K562 (cell line): ENCODE measurements around the gene COQ8B. TPM values are rescaled to one million over a fixed set of nuclear protein-coding genes. Genes with fewer than 3 reads are reported as not detected.

ENCODE experiments used
- CREB3 ChIP-seq: fragments of 450-650 bp; conservative IDR thresholded peaks from 2 replicates; pipeline ENCODE4 v1.6.1; 2016; ENCODE audit warnings: missing genetic modification characterization, low read depth, mild to moderate bottlenecking, missing compliant biosample characterization, moderate library complexity
- CTCF ChIP-seq, 3 experiments: IDR thresholded peaks in 2 of 3; conservative IDR thresholded peaks in 1 of 3; 2 replicates each; pipeline ENCODE4 v1.5.1; 2011 to 2012; ENCODE audit warnings: low read length in 3 of 3, mild to moderate bottlenecking in 3 of 3, control low read depth in 2 of 3, improper control_type of control experiment in 1 of 3, inconsistent platforms in 1 of 3, low read depth in 1 of 3, mixed read lengths in 1 of 3, moderate library complexity in 1 of 3; ENCODE audit not compliant: insufficient read depth in 2 of 3
- FOXP4 ChIP-seq: sonication (generic); formaldehyde crosslinking; IDR thresholded peaks from 2 replicates; pipeline ENCODE4 v1.8.0; 2022; ENCODE audit warnings: mild to moderate bottlenecking, missing genetic modification reagents, borderline replicate concordance
- ILK ChIP-seq: fragments of 450-650 bp; IDR thresholded peaks from 2 replicates; pipeline ENCODE4 v1.6.1; 2016; ENCODE audit warnings: missing genetic modification characterization, low read depth, mild to moderate bottlenecking, missing compliant biosample characterization, moderate library complexity, borderline replicate concordance
- LEF1 ChIP-seq: fragments of 450-650 bp; IDR thresholded peaks from 2 replicates; pipeline ENCODE4 v1.6.1; 2016; ENCODE audit warnings: mild to moderate bottlenecking
- MCM2 ChIP-seq: fragments of 450-650 bp; IDR thresholded peaks from 2 replicates; pipeline ENCODE4 v1.6.1; 2017; ENCODE audit warnings: low read depth, mild to moderate bottlenecking
- MLX ChIP-seq, 2 experiments: fragments of 450-650 bp in 1 of 2; sonication (generic) in 1 of 2; formaldehyde crosslinking; conservative IDR thresholded peaks; 2 replicates each; pipeline versions ENCODE4 v1.4.0 to v1.8.1; 2020 to 2022; ENCODE audit warnings: mild to moderate bottlenecking in 1 of 2, missing genetic modification reagents in 1 of 2
- RNF219 ChIP-seq: fragments of 250-450 bp; sonication (Bioruptor Pico); IDR thresholded peaks from 2 replicates; pipeline ENCODE4 v1.5.0; 2022; ENCODE audit warnings: mild to moderate bottlenecking
- SIRT6 ChIP-seq: IDR thresholded peaks from one replicate; pipeline ENCODE4 v1.6.1; 2012; ENCODE audit warnings: low read depth, mild to moderate bottlenecking, control low read depth, inconsistent platforms, low read length, moderate library complexity
- XRCC5 ChIP-seq: fragments of 200-400 bp; formaldehyde crosslinking; IDR thresholded peaks from 2 replicates; pipeline ENCODE4 v1.6.1; 2017; ENCODE audit warnings: low read depth, mild to moderate bottlenecking, low read length
- ZNF12 ChIP-seq: sonication (generic); formaldehyde crosslinking; IDR thresholded peaks from 2 replicates; pipeline ENCODE4 v1.4.0; 2020; ENCODE audit warnings: mild to moderate bottlenecking, missing genetic modification reagents
- ZNF280A ChIP-seq: fragments of 450-650 bp; IDR thresholded peaks from 2 replicates; pipeline ENCODE4 v1.6.1; 2018; ENCODE audit warnings: mild to moderate bottlenecking, low read depth; ENCODE audit not compliant: partially characterized antibody
- ZNF347 ChIP-seq: fragments of 450-650 bp; formaldehyde crosslinking; IDR thresholded peaks from 2 replicates; pipeline ENCODE4 v1.4.0; 2020; ENCODE audit warnings: low read depth, mild to moderate bottlenecking, moderate library complexity
- ZNF707 ChIP-seq: fragments of 250-450 bp; sonication (Bioruptor Pico); conservative IDR thresholded peaks from 2 replicates; pipeline ENCODE4 v1.8.0; 2022; ENCODE audit warnings: inconsistent platforms, mild to moderate bottlenecking, moderate library complexity
- polyA plus RNA-seq, 8 experiments: library from polyadenylated mRNA; depleted of rRNA in 4 of 8; stranded (reverse) in 5 of 8; unstranded in 3 of 8; fragments of >200 nt; fragmentation: Nextera tagmentation in 2 of 8; fragmentation: Illumina TruSeq in 1 of 8; extraction: Ambion mirVana in 2 of 8; extraction: Trizol in 1 of 8; gene quantifications; 2 replicates each; pipeline versions ENCODE4 v1.2.1 to v1.2.3, GENCODE V29; 2011 to 2014; ENCODE audit warnings: inconsistent platforms in 1 of 8, missing spikeins in 1 of 8
- total RNA-seq, 7 experiments: library from RNA; depleted of rRNA in 6 of 7; stranded (reverse); fragments of >200 nt in 6 of 7; fragmentation: Illumina TruSeq in 2 of 7; extraction: Trizol in 2 of 7; gene quantifications; 2 replicates each; pipeline versions ENCODE4 v1.2.1 to v1.2.3, GENCODE V29; 2011 to 2021; ENCODE audit warnings: low replicate concordance in 1 of 7

The COQ8B gene
- total and polyA plus RNA-seq, 9 of the 15 experiments (the other 6 are each of a cell fraction or from before 2014, with no cell fraction given), result 0.41 to 32.3 (median 12.9) TPM

GRCh38 chr19:40716482-40717324 lies at the start of gene COQ8B, which contains the start of gene ITPKC (continued):
- no peak for TF ChIP-seq RNF219 (CRISPR knock-in tag)
- TF ChIP-seq ZNF12, result no peak
- TF ChIP-seq LEF1, result no peak
- no peak for TF ChIP-seq ZNF280A
- no peak for TF ChIP-seq ILK (tag)
- no peak for TF ChIP-seq SIRT6
- TF ChIP-seq CREB3, result no peak
- TF ChIP-seq MCM2, result no peak
- TF ChIP-seq CTCF (IDR thresholded peaks at IDR 0.05 in 2 of 3, conservative IDR thresholded peaks at IDR 0.05 in 1 of 3; ENCODE audit: insufficient read depth in 2 of 3, low read depth in 1 of 3, low read length in 3 of 3), result peak in 1 of 3 experiments; percentile 24; a peak in 1 of 6 replicates
- TF ChIP-seq ZNF707 (CRISPR knock-in tag), result no peak
- no peak for TF ChIP-seq FOXP4 (CRISPR knock-in tag)
- no peak for TF ChIP-seq ZNF347
- no peak; the same call in 1 of the 2 replicates for TF ChIP-seq XRCC5
- TF ChIP-seq MLX (CRISPR knock-in tag; conservative IDR thresholded peaks at IDR 0.05), result no peak
